Endothelial cell of umbilical vein (primary cell): ENCODE results near the gene MBD3L1. TPM values are rescaled to one million over a fixed set of nuclear protein-coding genes. Genes with fewer than 3 reads are reported as not detected.

ENCODE experiments used
- BruUV-seq: library from RNA; stranded (reverse); fragments of 400-500 nt; replicated peaks from 2 replicates; lab custom pipeline; 2021; lab: Mats Ljungman, UMichigan
- CTCF ChIA-PET: fragments of 300-600, 350-600 bp; sonication (Branson Sonifier 250); formaldehyde crosslinking; loops from one replicate; lab custom pipeline; 2021; ENCODE audit warnings: antibody characterized with exemption, inconsistent platforms; lab: Charles Lee
- POLR2A ChIA-PET: fragments of 300-600, 350-600 bp; sonication (Branson Sonifier 250); formaldehyde crosslinking; loops from one replicate; lab custom pipeline; 2021; ENCODE audit warnings: antibody characterized with exemption, inconsistent platforms; lab: Charles Lee
- DNase-seq: peaks from one replicate; pipeline ENCODE4 v3.0.0-alpha.2; 2011; ENCODE audit warnings: low read depth, low spot score
- FAIRE-seq: peaks from 2 replicates; lab custom pipeline; 2011; peaks lifted over from hg19 to GRCh38; lab: Jason Lieb, UNC
- H2AFZ ChIP-seq: 2 replicates; pipeline ENCODE4 v1.6.0; 2012; ENCODE audit warnings: low read depth, low read length, control low read depth, inconsistent platforms
- H3K27ac ChIP-seq: 2 replicates; pipeline ENCODE4 v1.5.1; 2011; ENCODE audit warnings: low read depth, mild to moderate bottlenecking, control low read depth, low read length, moderate library complexity; ENCODE audit not compliant: insufficient read depth
- H3K27me3 ChIP-seq, 2 experiments: 2 replicates each; pipeline versions ENCODE4 v1.6.0 to v1.6.1; 2011; ENCODE audit warnings: low read length in 2 of 2, mixed read lengths in 1 of 2; ENCODE audit not compliant: control insufficient read depth in 2 of 2, insufficient read depth in 2 of 2
- H3K36me3 ChIP-seq, 2 experiments: 2 replicates in 1 of 2; 3 replicates in 1 of 2; pipeline ENCODE4 v1.5.1; 2011; ENCODE audit warnings: low read length in 2 of 2, mild to moderate bottlenecking in 1 of 2, moderate library complexity in 1 of 2; ENCODE audit not compliant: control insufficient read depth in 2 of 2, insufficient read depth in 2 of 2; ENCODE audit errors: extremely low read depth in 1 of 2
- H3K4me1 ChIP-seq: 3 replicates; pipeline ENCODE4 v1.5.1; 2011; ENCODE audit warnings: mild to moderate bottlenecking, low read length; ENCODE audit not compliant: control insufficient read depth, insufficient read depth; ENCODE audit errors: extremely low read depth
- H3K4me2 ChIP-seq: 2 replicates; pipeline ENCODE4 v1.6.1; 2011; ENCODE audit warnings: low read length, control low read depth, mixed read lengths; ENCODE audit not compliant: insufficient read depth
- H3K4me3 ChIP-seq, 3 experiments: fragments of 200-600 bp in 1 of 3; sonication (generic), shearing (Covaris generic) in 1 of 3; replicated peaks in 1 of 3; 2 replicates each; pipeline ENCODE4 v1.5.1; 2011 to 2016; ENCODE audit warnings: control low read depth in 3 of 3, low read length in 3 of 3, mild to moderate bottlenecking in 2 of 3, inconsistent platforms in 1 of 3, low read depth in 1 of 3, moderate library complexity in 1 of 3; ENCODE audit not compliant: insufficient read depth in 1 of 3
- H3K79me2 ChIP-seq: 2 replicates; pipeline ENCODE4 v1.6.0; 2012; ENCODE audit warnings: low read length, inconsistent platforms; ENCODE audit not compliant: control insufficient read depth, insufficient read depth
- H3K9ac ChIP-seq: replicated peaks from 2 replicates; pipeline ENCODE3; 2011; ENCODE audit warnings: low read length, control low read depth; ENCODE audit not compliant: insufficient read depth; ENCODE audit errors: extremely low read depth
- H3K9me1 ChIP-seq: replicated peaks from 3 replicates; pipeline ENCODE4 v1.6.0; 2011; ENCODE audit warnings: mild to moderate bottlenecking, low read length; ENCODE audit not compliant: control insufficient read depth, insufficient read depth; ENCODE audit errors: extremely low read depth
- H3K9me3 ChIP-seq: replicated peaks from 2 replicates; pipeline ENCODE4 v1.5.1; 2012; ENCODE audit warnings: low read length, inconsistent platforms; ENCODE audit not compliant: control insufficient read depth, insufficient read depth
- H4K20me1 ChIP-seq: replicated peaks from 2 replicates; pipeline ENCODE3; 2011; ENCODE audit warnings: mild to moderate bottlenecking, low read length; ENCODE audit not compliant: control insufficient read depth, insufficient read depth; ENCODE audit errors: extremely low read depth
- CTCF ChIP-seq, 2 donors: IDR thresholded peaks; 1 replicate in 1 of 2; 2 replicates in 1 of 2; pipeline ENCODE4 v1.5.1; 2011; ENCODE audit warnings: low read length in 2 of 2, mild to moderate bottlenecking in 2 of 2, moderate library complexity in 2 of 2, control low read depth in 1 of 2, inconsistent platforms in 1 of 2, low read depth in 1 of 2; ENCODE audit not compliant: insufficient read depth in 1 of 2; ENCODE audit errors: extremely low read depth in 1 of 2
- FOS ChIP-seq: IDR thresholded peaks from 2 replicates; pipeline ENCODE4 v1.6.1; 2011; ENCODE audit warnings: mild to moderate bottlenecking, low read length, moderate library complexity, borderline replicate concordance; ENCODE audit not compliant: insufficient read depth
- GATA2 ChIP-seq: IDR thresholded peaks from 2 replicates; pipeline ENCODE4 v1.7.0; 2011; ENCODE audit warnings: low read depth, mild to moderate bottlenecking, moderate library complexity, mixed read lengths, low read length; ENCODE audit not compliant: insufficient read length, insufficient read depth
- JUN ChIP-seq: IDR thresholded peaks from 2 replicates; pipeline ENCODE4 v1.6.1; 2011; ENCODE audit warnings: borderline replicate concordance, low read depth; ENCODE audit not compliant: insufficient read length, insufficient read depth
- MYC ChIP-seq: IDR thresholded peaks from one replicate; pipeline ENCODE4 v1.6.1; 2011; ENCODE audit warnings: mild to moderate bottlenecking, low read depth, low read length
- POLR2AphosphoS5 ChIP-seq: IDR thresholded peaks from 2 replicates; pipeline ENCODE4 v1.6.1; 2012; ENCODE audit warnings: low read depth, mild to moderate bottlenecking, control low read depth, low read length, moderate library complexity; ENCODE audit not compliant: insufficient read depth
- dilution Hi-C: fragments of 300-500 bp; cut with MboI; formaldehyde crosslinking; loops from one replicate; pipeline ENCODE4 v1.15.0; 2019; ENCODE audit warnings: low sequenced_read_pairs; ENCODE audit not compliant: extremely low pct_ligation_motif_present
- intact Hi-C: fragments of 100-400 bp; cut with micrococcal nuclease; formaldehyde crosslinking; loops from one replicate; pipeline ENCODE4 v1.10.0; 2022
- polyA plus RNA-seq, 4 experiments: library from polyadenylated mRNA; depleted of rRNA in 3 of 4; stranded (reverse) in 3 of 4; unstranded in 1 of 4; fragments of >200 nt; gene quantifications; 2 replicates each; pipeline versions ENCODE4 v1.2.1 to v1.2.3, GENCODE V29; 2011 to 2012; ENCODE audit warnings: missing spikeins in 1 of 4
- total RNA-seq: library from RNA; stranded (reverse); gene quantifications from 2 replicates; pipeline ENCODE4 v1.2.3, GENCODE V29; 2021
- TF ChIP-seq, protein P1 (sequence below): IDR thresholded peaks from 2 replicates; pipeline ENCODE4 v1.6.1; 2011; ENCODE audit not compliant: insufficient read depth, insufficient read length

Gene MBD3L1
- total and polyA plus RNA-seq, 2 donors (not counting 3 experiments of a cell fraction or from before 2014, with no cell fraction given), result not detected

GRCh38 chr19:8840708-8841107 lies 8.5 kb downstream of the MBD3L1 start:
- H2AFZ ChIP-seq, result no peak overlapping the region
- no peak overlapping the region for H3K9ac ChIP-seq
- H3K36me3 ChIP-seq, result no peaks in the 10 kb centered on the region
- ChIA-PET POLR2A (no interaction called here), CTCF (no interaction called here)
- H3K79me2 ChIP-seq, result no peaks in the 10 kb centered on the region
- H3K4me2 ChIP-seq, result no peak overlapping the region
- no peaks in the 10 kb centered on the region for H4K20me1 ChIP-seq
- no peaks in the 10 kb centered on the region for H3K4me1 ChIP-seq
- H3K27ac ChIP-seq, result no peak overlapping the region
- BruUV-seq, result no TSS peak
- DNase-seq (no peak), FAIRE-seq (no peak)
- dilution Hi-C loops (no loop called here), intact Hi-C loops (no loop called here)
- no peaks in the 10 kb centered on the region for H3K9me1 ChIP-seq
- no peak overlapping the region for H3K4me3 ChIP-seq
- H3K9me3 ChIP-seq, result no peaks in the 10 kb centered on the region
- TF ChIP-seq MYC, result no peak
- no peak for TF ChIP-seq FOS
- TF ChIP-seq POLR2AphosphoS5, result no peak
- TF ChIP-seq GATA2, result no peak
- TF ChIP-seq CTCF (IDR thresholded peaks at IDR 0.05; ENCODE audit: extremely low read depth in 1 of 2, insufficient read depth in 1 of 2, low read depth in 1 of 2, low read length in 2 of 2), result no peak
- TF ChIP-seq, protein P1, sequence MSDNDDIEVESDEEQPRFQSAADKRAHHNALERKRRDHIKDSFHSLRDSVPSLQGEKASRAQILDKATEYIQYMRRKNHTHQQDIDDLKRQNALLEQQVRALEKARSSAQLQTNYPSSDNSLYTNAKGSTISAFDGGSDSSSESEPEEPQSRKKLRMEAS, result no peak
- no peak for TF ChIP-seq JUN
- no peaks in the 10 kb centered on the region for H3K27me3 ChIP-seq
